Kasumi-1 (cell line): Measurements from ENCODE around the gene USP11.

Source experiments
- DNase-seq, 2 experiments: peaks; one replicate each; lab custom pipeline; 2025; lab: John Stamatoyannopoulos, UW

USP11 gene

DNA sequence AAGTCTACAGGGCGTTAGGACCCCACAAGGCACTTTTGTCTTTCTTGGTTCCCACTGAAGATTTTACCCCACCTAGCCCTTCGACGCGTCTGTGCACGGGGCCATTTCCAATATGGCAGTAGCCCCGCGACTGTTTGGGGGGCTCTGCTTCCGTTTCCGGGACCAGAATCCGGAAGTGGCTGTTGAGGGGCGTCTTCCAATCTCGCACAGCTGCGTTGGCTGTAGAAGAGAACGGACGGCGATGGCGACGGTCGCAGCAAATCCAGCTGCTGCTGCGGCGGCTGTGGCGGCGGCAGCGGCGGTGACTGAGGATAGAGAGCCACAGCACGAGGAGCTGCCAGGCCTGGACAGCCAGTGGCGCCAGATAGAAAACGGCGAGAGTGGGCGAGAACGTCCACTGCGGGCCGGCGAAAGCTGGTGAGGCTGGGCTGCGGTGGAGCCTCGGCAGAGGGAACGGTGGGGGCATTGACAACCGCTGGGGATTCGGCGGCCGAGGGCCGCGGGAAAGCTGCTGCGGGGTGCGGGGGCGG lies at the start of gene USP11:
TSS of gene USP11 (plus strand) at position 207 of the 530 bp plus-strand sequence. CDS start at position 242, 35 bp downstream.
- peak; percentile 15 to 33 for DNase-seq

DNA sequence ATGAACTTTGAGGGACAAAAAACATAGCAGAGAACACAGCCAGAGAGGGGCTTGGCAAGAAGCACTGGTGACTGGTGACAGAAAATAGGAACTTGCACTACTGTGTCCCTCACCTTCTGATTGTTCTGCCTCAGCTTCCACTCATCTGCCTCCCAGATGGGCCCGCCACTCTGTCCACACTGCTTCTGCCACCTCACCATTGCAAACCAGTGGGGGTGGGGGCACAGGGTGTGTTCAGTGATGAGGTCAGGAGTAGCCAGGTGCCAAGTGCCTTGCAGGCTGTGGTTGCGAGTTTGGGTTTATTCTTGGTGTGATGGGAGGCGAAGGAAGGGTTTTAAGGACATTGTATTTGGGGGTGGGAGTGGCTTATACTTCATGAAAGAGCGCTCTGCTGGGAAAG lies 48.3 kb upstream of the USP11 start:
- DNase-seq, result no peak

DNA sequence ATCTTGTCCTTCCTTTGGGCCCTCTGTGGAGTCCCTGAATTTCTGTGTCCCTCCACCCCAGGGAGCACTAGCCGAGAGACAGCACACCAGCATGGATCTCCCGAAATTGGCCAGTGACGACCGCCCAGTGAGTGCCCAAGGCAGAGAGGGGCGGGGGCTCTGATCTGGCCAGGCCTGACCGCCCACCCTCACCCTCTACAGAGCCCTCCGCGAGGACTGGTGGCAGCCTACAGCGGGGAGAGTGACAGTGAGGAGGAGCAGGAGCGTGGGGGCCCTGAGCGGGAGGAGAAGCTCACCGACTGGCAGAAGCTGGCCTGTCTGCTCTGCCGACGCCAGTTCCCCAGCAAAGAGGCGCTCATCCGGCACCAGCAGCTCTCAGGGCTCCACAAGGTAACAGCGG lies 47.6 kb upstream of the USP11 start:
- DNase-seq, result no peak

DNA sequence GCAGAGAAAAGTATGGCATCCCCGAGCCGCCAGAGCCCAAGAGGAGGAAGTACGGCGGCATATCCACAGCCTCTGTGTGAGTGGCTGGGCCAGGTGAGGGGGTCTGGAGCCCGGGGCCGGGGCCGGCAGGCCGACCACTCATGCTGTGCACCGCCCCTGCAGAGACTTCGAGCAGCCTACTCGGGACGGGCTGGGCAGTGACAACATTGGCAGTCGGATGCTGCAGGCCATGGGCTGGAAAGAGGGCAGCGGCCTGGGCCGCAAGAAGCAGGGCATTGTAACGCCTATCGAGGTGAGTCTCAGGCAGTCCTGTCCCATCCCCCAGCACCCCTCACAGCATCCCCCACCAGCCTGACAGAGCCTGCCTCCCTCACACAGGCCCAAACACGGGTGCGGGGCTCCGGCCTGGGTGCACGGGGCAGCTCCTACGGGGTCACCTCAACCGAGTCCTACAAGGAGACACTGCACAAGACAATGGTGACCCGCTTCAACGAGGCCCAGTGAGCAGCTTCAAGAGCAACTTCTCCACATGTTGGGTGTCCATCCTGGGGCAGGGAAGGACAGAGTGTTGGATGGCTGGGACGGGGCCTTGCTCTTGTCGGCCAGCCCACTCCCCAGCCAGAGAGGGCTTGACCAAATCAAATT lies 46.6 kb upstream of the USP11 start:
- DNase-seq, result no peak

DNA sequence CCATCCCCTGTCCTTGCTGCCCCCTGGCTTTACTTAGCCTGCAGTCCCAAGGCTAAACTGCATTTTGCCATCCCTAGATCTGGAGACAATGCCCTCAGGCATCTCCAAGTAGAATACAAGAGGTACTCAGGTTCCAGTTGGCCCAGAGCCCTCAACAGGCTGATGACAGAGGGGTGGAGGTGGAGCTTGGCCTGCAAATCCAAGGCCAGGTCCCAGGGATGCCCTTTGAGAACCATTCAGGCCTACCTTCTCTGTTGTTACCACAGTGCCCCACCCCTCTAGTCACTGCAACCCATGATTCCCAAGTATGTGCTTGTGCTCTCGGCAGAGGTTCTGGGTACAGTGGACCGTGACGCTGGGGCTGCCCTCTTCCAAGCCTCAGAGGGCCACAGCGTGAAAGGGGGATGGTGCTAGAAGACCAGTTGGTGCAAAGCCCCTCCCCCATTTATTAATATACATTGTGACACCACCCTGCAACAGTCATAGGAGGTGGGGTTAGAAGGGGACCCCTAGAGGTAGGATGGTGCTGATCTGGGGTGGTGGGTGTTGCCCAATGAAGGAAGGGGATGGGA lies 45.6 kb upstream of the USP11 start:
- DNase-seq, result no peak

DNA sequence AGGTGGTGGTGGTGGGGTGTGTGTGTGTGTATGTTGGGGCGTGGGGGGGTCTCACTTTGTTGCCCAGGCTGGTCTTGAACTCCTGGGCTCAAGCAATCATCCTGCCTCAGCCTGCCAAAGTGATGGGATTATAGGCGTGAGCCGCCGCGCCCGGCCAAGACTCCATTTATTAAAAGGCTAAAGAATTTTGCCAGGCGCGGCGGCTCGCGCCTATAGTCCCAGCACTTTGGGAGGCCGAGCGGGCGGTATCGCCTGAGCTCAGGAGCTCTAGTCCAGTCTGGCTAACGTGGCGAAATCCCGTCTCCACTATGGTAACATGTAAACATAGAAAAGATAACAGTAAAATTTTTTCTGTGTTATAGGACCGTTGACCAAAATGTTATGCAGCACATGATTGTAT lies 42.9 kb upstream of the USP11 start:
- DNase-seq, result no peak

DNA sequence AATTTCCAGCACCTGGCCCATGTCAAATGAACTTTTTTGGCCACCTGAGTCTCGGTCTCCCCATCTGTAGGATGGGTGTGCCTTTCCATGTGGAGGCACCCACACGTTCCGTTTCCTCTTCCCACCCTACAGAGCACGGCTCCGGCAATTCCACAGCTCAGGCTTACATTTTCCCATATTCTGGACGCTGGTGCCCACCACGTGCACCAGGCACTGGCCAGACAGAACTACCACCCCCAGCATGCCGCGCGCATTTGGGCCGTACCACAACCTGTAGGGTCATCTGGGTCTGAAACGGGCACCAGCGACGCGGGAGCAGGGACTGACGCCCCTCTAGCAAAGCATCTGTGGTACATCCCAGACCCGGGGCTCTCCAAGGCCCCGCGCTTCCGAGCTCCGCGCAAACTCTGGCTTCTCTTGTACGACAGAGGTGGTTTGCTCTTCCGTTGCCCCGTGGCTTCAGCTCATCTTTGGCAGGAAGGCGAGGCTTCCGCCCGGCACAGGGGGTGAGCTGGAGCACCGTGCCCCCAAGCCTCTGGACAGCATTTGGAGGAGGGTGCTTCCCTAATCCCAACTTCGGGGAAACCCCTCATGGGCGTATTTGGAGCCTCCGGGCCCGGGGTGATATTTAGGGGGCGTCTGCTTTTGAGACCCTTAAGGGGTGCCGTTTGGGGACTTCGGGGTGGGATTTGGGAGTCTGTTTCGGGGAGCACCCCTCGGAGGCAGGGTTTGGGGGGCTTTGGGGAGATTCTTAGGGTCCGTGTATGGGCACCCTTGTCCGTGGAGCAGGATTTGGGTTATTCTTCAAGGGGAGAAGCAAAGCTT lies 42.2 kb upstream of the USP11 start:
- DNase-seq, result peak; percentile 86 to 88

DNA sequence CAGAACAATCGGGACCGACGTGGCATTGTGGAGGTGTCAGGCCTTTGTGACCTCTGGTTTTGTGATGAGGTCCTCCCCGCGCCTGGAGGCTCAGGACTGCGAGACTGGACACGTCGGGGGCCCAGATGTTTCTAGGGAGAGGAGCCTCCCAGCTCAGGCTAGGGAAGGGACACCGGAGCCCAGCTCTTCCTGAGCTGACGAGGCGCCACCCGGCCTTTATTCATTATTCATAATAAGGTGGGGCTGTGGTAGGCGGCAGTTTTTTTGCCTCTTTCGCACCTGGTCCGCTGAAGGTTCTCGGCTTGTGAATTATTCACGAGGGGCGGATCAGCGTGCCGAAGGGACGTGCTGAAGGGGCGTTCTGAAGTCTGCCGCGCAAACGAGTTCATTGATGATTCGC lies 41.5 kb upstream of the USP11 start:
- DNase-seq, result peak in 1 of 2 experiments; percentile 5

DNA sequence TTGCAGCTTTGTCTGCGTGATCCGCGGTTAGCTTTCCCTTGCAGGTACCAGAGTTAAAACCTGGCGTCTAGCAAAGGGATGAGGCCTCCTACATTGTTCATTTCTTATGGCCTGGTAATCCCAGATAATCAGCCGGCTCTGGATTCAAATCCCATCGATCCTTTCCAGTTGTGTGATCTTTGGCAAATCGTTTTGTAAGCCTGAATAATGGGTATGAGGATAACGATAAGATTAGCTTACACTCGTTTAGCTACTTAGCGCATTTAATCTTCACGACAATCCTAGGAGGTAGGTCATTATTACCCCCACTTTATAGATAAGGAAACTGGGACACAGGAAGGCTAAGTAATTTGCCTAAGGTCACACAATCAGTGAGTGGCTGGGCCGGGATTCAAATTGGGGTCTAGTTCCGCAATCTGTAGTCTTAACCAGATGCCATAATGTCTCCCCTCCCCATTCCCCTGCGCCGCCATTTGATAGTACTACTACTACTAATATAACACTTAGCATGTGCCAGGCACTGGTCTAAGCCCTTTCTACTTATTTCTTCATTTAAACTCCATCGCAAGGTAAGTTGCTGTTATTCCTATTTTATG lies 40.9 kb upstream of the USP11 start:
- DNase-seq, result peak; percentile 13 to 18

DNA sequence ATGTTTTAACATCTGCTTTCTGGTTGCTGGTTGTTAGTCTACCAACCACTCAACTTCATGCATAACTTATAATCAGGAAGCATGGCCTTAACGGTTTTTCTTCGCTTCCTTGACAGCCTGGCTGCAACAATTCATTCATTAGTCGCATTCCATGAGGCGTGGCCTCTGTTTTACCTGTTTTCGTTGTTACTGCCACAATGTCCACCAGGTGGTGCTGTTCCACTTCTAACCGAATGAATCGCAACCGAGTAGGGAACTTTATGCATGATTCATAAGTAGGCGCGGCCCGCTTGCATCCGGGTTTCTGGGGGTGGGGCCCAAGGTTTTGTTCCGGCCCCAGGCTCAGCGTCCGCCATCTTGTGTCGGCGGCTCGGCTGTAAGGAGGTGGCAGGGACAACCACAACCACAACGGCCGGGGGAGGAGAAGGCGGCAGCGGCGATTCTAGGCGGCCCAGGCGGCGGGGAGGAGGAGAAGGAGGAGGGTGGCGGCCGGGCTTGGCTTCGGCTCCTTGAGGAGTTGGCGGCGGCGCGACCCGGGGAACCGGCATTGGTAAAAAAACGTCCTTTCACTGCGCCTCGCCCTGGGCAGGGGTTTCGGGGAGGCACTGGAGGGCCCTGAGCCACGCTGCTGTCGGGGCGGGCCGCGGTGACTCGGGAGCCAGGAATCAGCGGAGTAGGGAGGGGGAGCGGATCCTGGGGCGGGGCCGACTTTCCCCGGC lies 39.2 kb upstream of the USP11 start, which contains the start of gene UBA1:
TSS of gene UBA1 (plus strand) at position 355 of the 719 bp plus-strand sequence. CDS start 4,974 bp downstream, outside the sequence.
- DNase-seq, result peak; percentile 84 to 88

DNA sequence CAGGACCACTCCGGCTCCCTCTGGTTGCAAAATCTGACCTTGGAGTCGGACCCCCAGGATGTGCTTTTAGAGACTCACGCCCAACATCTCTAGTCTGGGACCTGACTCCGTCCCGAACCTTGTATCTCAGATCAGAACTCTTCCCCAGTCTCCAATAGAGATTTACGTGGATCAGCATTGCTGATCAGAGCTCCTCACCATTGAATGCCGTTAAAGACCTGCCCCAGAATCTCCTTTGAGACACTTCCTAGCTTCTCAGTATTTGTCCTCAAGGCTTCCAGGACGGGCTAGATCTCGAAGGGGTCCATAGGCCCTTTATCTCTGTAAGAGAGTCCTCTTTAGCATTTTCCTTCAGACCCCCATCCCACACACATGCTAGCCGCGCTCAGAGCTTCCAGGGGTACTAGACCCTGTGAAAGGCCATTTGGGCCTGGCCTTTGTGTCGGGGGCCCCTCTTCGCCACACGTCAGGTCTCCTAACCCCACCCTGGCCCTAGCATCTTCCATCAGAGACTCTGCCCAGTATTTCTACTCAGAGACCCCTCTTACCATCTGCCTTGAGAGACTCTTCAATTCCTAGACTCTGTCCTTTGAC lies 38.5 kb upstream of the USP11 start:
- DNase-seq, result no peak

DNA sequence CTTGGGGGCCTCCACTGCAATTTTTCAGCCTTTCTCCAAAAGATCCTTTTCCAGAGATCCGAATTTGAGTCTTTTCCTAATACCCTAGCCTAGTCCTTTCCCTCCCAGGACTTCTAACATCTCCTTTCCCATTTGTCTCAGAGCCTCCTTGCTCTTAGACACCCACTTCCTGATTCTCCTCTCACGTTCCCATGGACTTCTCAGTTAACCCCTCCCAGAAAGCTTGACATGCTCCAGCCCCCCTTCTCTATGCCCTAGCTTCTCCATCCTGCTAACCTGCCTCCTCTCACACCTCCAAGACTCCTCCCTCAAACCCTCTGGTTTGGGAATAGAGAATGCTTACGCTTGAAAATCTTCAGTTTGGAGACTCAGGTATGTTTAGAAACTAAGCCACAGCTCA lies 36.7 kb upstream of the USP11 start:
- DNase-seq, result no peak

DNA sequence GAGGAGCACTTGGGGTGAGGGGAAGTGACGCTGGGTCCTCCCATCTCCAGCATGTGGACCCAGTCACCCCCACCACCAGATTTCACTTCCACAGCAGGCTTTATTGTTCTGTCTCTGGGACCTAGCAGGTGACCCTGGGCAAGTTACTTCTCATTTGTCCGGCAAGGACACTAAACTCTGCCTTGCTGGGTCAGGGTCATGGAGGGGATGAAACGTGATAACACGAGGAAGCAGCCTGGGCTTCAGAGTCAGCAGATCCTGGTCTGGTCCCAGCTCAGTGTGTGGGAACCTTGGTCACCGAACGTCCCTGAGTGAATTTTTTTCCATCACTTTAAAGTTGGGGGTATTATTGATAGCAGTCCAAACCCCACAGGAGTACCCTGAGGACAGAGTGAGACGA lies 35.3 kb upstream of the USP11 start:
- no peak for DNase-seq

DNA sequence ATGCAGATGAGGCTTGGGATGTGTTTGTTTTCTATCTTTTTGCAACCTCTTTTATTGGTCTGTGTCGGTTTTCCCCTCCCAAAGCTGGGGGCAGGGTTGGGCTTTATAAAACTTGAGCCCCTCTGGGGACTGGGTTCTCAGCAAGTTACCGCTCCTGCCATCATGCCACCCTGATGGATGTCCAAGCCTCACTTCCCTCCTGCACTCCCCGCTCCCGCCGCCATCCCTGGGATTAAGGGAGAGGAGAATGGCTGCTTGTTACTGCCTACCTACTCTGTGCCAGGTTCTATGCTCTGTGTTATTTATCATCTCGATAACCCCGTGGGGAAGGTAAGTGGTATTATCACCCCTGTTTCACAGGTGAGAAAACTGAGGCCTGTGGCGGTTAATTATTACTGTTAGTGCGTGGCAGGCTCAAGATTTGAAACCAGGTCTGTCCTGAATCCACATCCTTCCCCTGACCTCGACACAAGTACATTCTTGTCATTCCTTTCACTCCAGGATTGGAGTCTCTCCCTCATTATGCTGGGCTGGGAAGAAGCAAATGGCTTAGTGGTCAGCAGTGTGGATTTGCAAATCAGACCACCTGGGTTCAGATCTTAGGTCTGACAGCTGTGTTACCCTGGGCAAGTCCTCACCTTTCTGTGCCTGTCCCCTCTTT lies 34.7 kb upstream of the USP11 start:
- DNase-seq, result no peak

DNA sequence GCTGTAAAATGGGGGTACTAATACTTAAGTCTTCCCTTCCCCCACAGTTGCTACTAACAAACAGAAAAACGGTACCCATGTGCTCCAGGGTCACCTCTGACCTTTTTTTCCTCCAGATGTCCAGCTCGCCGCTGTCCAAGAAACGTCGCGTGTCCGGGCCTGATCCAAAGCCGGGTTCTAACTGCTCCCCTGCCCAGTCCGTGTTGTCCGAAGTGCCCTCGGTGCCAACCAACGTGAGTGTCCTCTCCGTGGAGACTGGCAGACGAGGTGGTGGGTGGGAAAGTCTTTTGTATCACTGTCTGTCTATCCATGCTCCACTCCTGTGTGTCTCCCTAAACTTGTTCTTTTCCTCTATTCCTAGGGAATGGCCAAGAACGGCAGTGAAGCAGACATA lies 34.1 kb upstream of the USP11 start:
- no peak for DNase-seq

DNA sequence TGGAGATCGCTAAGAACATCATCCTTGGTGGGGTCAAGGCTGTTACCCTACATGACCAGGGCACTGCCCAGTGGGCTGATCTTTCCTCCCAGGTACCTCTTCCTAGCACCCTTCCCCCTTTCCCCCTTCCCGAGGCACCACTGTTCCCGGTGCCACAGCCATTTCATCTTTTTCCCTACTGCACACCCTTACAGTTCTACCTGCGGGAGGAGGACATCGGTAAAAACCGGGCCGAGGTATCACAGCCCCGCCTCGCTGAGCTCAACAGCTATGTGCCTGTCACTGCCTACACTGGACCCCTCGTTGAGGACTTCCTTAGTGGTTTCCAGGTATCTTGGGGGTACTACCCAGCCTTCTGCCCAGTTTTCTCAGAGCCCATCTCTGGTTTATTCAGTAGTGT lies 33.5 kb upstream of the USP11 start:
- no peak for DNase-seq

DNA sequence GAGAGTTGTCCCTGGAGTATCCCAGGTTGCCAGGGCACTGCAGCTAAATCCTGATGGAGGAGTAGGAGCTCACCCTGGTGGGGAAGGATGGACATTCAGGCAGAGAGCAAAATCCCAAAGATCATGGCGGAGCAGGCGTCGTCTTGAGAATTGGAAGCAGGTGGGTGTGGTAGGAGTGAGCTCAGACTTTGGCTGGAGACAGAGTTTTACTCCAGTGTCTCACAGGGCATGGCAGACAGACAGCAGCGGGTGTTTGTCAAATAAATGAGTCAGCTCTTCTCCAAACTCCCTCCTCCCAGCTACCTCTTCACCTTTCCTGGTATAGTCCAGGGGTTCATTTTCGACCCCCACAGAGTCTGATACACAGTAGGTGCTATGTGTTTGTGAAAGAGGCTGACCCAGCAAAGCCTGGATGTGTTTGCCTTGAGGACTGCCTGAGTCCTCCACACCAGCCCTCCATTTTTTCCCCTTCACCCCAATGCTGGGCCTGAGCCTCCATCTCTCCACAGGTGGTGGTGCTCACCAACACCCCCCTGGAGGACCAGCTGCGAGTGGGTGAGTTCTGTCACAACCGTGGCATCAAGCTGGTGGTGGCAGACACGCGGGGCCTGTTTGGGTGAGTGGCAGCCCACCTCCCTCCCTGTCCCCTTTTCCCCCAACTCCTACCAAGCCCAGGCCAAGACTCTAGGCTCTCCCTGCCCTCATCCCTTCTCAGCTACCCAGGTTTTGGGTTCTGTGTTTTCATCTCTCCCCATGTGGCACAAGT lies 32.2 kb upstream of the USP11 start:
- DNase-seq, result no peak

DNA sequence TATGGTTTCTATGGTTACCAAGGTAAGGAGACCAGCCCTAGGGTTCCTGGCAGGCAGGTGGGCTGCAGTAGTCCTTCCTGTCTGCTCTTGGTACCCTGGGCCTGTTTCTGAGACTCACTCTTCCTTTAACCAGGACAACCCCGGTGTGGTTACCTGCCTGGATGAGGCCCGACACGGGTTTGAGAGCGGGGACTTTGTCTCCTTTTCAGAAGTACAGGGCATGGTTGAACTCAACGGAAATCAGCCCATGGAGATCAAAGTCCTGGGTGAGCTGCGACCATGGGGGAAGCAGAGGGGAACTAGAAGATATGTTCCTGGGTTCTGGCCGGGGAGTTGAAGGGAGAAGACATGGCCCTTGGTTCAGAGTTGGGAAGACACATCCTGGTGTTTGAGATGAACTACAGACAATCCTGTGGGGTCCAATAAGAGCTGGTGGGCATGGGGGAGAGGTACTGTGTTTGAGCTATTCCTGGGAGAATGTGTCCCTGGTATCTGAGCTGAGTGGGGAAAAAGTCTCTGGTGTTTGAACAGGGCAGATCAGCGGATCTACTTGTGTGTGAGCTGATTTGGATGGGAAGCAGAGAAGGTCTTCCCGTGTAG lies 31.4 kb upstream of the USP11 start:
- DNase-seq, result no peak

DNA sequence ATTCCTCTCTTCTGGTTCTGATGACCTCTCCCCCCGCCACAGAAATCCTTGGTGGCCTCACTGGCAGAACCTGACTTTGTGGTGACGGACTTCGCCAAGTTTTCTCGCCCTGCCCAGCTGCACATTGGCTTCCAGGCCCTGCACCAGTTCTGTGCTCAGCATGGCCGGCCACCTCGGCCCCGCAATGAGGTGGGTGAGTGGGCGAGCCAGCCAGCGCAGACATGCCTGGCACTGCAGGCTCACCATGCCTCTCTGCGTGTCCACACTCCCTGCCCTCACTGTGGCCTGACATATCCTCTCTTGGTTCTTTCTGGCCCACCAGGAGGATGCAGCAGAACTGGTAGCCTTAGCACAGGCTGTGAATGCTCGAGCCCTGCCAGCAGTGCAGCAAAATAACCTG lies 30.5 kb upstream of the USP11 start:
- DNase-seq, result no peak

DNA sequence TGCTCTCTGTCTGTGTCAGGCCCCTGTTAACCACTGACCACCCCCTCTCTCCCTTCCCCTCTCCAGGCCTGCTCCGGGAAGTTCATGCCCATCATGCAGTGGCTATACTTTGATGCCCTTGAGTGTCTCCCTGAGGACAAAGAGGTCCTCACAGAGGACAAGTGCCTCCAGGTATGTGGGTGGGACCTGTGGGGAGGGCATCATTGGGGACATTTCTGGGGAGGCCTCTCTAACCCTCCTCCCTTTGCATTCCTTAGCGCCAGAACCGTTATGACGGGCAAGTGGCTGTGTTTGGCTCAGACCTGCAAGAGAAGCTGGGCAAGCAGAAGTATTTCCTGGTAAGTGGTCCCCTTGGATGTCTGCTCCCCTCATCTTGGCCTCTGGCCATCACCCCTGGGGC lies 29.9 kb upstream of the USP11 start:
- no peak for DNase-seq
